Measurements from ENCODE around the gene NXPE1. TPM values are rescaled to one million over a fixed set of nuclear protein-coding genes. Genes with fewer than 3 reads are reported as not detected.
"Not testable (repeated sequence)": the region's sequence is repeated elsewhere in the genome, so short reads cannot be mapped to it uniquely, and the experiment has no call there.

NXPE1 gene
- total RNA-seq, 3 donors from 2014 or later = 139 to 414 (median 194) TPM

DNA sequence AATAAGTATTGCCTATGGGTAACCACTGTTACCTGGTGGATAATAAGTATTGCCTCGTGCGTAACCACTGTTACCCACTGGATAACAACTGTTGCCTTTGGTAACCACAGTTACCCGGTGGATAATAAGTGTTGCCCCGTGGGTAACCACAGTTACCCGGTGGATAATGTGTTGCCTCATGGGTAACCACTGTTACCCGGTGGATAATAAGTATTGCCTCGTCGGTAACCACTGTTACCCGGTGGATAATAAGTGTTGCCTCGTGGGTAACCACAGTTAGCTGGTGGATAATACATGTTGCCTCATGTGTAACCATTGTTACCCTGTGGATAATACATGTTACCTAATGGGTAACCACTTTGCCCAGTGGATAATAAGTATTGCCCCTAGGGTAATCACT lies 45.7 kb upstream of the NXPE1 start:
- intact Hi-C loops (cut with DNase I, micrococcal nuclease) = no loop called here
- H3K4me1 ChIP-seq (ENCODE audit: low read depth) = no peaks in the 10 kb centered on the region
- DNase-seq (no peak), ATAC-seq (no peak)
- TF ChIP-seq, protein P1, sequence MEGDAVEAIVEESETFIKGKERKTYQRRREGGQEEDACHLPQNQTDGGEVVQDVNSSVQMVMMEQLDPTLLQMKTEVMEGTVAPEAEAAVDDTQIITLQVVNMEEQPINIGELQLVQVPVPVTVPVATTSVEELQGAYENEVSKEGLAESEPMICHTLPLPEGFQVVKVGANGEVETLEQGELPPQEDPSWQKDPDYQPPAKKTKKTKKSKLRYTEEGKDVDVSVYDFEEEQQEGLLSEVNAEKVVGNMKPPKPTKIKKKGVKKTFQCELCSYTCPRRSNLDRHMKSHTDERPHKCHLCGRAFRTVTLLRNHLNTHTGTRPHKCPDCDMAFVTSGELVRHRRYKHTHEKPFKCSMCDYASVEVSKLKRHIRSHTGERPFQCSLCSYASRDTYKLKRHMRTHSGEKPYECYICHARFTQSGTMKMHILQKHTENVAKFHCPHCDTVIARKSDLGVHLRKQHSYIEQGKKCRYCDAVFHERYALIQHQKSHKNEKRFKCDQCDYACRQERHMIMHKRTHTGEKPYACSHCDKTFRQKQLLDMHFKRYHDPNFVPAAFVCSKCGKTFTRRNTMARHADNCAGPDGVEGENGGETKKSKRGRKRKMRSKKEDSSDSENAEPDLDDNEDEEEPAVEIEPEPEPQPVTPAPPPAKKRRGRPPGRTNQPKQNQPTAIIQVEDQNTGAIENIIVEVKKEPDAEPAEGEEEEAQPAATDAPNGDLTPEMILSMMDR (IDR thresholded peaks at IDR 0.05) = no peak
- H3K4me3 ChIP-seq = no peak overlapping the region
- H3K9me3 ChIP-seq = peaks cover 11% of the 10 kb centered on the region
- H3K36me3 ChIP-seq (ENCODE audit: low read depth) = no peaks in the 10 kb centered on the region

DNA sequence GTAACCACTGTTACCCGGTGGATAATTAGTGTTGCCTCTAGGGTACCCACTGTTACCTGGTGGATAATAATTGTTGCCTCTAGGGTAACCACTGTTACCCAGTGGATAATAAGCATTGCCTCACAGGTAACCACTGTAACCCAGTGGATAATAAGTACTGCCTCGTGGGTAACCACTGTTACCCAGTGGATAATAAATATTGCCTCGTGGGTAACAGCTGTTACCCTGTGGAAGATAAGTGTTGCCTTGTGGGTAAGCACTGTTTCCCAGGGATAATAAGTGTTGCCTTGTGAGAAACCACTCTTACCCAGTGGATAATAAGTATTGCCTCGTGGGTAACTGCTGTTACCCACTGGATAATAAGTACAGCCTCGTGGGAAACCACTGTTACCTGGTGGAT lies 45.2 kb upstream of the NXPE1 start:
- Histone ChIP-seq H3K36me3 (ENCODE audit: low read depth) (no peaks in the 10 kb centered on the region), H3K9me3 (peaks cover 11% of the 10 kb centered on the region), H3K4me3 (no peak overlapping the region), H3K4me1 (ENCODE audit: low read depth) (no peaks in the 10 kb centered on the region)
- no peak for ATAC-seq
- DNase-seq = no peak
- intact Hi-C loops (cut with DNase I, micrococcal nuclease) = no loop called here
- TF ChIP-seq, protein P1 (IDR thresholded peaks at IDR 0.05) = no peak

DNA sequence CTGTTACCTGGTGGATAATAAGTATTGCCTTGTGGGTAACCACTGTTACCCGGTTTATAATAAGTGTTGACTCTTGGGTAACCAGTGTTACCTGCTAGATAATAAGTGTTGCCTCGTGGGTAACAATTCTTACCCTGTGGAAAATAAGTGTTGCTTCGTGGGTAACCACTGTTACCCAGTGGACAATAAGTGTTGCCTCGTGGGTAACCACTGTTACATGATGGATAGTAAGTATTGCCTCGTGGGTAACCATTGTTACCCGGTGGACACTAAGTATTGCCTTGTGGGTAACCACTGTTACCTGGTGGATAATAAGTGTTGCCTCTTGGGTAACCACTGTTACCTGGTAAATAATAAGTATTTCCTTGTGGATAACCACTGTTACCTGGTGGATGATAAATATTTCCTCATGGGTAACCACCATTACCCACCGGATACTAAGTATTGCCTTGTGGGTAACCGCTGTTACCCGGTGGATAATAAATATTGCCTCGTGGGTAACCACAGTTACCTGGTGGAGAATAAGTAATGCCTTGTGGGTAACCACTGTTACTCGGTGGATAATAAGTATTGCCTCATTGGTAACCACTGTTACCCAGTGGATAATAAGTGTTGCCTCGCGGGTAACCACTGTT lies 44.6 kb upstream of the NXPE1 start:
- ATAC-seq = no peak
- DNase-seq = no peak

DNA sequence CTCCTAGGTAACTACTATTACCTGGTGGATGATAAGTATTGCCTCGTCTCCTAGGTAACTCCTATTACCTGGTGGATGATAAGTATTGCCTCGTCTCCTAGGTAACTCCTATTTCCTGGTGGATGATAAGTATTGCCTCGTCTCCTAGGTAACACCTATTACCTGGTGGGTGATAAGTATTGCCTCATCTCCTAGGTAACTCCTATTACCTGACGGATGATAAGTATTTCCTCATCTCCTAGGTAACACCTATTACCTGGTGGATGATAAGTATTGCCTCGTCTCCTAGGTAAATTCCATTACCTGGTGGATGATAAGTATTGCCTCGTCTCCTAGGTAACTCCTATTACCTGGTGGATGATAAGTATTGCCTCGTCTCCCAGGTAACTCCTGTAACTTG lies 43.5 kb upstream of the NXPE1 start:
- H3K4me3 ChIP-seq; H3K4me1 ChIP-seq (ENCODE audit: low read depth); ATAC-seq; intact Hi-C loops (cut with DNase I, micrococcal nuclease); DNase-seq; H3K36me3 ChIP-seq (ENCODE audit: low read depth): not testable (repeated sequence)
- peaks cover 11% of the 10 kb centered on the region for H3K9me3 ChIP-seq

More for the DNA sequence above, 44.6 kb upstream of the NXPE1 start:
- Histone ChIP-seq H3K9me3 (peaks cover 11% of the 10 kb centered on the region), H3K4me1 (ENCODE audit: low read depth) (no peaks in the 10 kb centered on the region), H3K36me3 (ENCODE audit: low read depth) (no peaks in the 10 kb centered on the region), H3K4me3 (no peak overlapping the region)
- intact Hi-C loops (cut with DNase I, micrococcal nuclease) = no loop called here
- TF ChIP-seq, protein P1 (IDR thresholded peaks at IDR 0.05) = no peak

DNA sequence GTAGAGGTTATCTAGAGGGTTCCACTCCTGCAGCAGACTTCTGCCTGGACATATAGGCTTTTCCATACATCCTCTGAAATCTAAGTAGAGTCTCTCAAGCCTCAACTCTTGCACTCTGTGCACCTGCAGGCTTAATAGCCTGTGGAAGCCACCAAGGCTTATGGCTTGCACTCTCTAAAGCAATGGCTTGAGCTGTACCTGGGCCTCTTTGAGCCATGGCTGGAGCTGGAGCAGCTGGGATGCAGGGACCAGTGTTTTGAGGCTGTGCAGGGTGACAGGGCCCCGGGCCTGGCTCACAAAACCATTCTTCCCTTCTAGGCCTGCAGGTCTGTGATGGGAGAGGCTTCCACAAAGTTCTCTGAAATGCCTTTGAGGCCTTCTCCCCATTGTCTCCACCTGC lies 38.8 kb upstream of the NXPE1 start:
- H3K36me3 ChIP-seq (ENCODE audit: low read depth) = no peaks in the 10 kb centered on the region
- peak in 1 of 3 donors; percentile 26 for DNase-seq
- ATAC-seq = no peak
- TF ChIP-seq, protein P1 (IDR thresholded peaks at IDR 0.05) = no peak
- intact Hi-C loops (cut with DNase I, micrococcal nuclease) = no loop called here
- no peaks in the 10 kb centered on the region for H3K9me3 ChIP-seq
- no peak overlapping the region for H3K4me3 ChIP-seq
- H3K4me1 ChIP-seq (ENCODE audit: low read depth) = peaks cover 9% of the 10 kb centered on the region

DNA sequence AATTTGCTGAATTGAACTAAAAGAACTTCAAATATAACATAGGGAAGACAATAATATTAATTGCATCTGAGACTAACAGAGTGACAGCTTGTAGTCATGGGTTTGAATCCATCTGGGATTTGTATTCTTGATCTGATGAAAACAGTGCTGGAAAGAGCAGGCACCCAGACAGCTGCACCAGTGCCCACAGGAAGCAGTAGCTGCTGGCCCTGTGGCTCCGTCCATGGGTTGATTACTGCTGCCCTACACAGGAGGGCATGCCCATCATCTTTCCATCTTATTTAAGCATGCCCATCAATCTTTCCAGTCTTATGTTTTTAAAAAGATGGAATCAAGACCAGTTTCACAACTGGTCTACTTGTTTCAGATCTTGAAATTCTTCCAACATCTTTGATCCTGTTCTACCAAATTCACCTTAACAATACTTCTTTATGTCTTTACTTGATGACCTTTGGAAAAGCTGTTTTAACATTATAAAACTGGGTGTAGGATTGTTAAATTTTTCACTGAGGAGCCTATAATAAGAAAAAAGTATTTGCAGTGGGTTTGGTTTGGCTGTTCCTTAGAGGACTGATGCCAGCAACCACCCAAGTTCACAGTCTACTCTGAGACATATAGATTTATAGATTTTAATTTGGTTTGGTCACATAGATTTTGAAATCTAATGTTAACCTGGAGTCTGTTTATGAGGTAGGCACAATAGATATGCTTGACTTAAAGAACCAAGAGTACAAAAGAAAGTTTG lies 36.7 kb upstream of the NXPE1 start:
- intact Hi-C loops (cut with DNase I, micrococcal nuclease) = no loop called here
- Histone ChIP-seq H3K4me3 (no peak overlapping the region), H3K9me3 (no peaks in the 10 kb centered on the region), H3K36me3 (ENCODE audit: low read depth) (no peaks in the 10 kb centered on the region), H3K4me1 (ENCODE audit: low read depth) (peaks cover 9% of the 10 kb centered on the region)
- DNase-seq (peak; percentile 49 to 53 (median 49)), ATAC-seq (peak; percentile 76)
- TF ChIP-seq, protein P1 (IDR thresholded peaks at IDR 0.05) = no peak
